B cell (primary cell): Measurements from ENCODE around the gene CDC42BPB. TPM values are rescaled to one million over a fixed set of nuclear protein-coding genes. Genes with fewer than 3 reads are reported as not detected.

Experiments used
- ATAC-seq: fragments of 200-7000 bp; cut with Tn5 transposase; one replicate; pipeline ENCODE4 v1.10.0; 2021; ENCODE audit warnings: low read depth, mild to moderate bottlenecking, moderate number of reproducible peaks, moderate library complexity
- CTCF ChIA-PET: fragments of 350-600 bp; sonication (Branson Sonifier 250); formaldehyde crosslinking; loops from one replicate; lab custom pipeline; 2021; ENCODE audit warnings: antibody characterized with exemption, inconsistent platforms; lab: Charles Lee
- POLR2A ChIA-PET: fragments of 350-600 bp; sonication (Branson Sonifier 250); formaldehyde crosslinking; loops from one replicate; lab custom pipeline; 2021; ENCODE audit warnings: antibody characterized with exemption; lab: Charles Lee
- DNase-seq: peaks from one replicate; pipeline ENCODE4 v3.0.0; 2013
- H2AFZ ChIP-seq: 2 replicates; pipeline ENCODE4 v1.6.1; 2012; ENCODE audit warnings: mild to moderate bottlenecking, low read depth, low read length; ENCODE audit not compliant: insufficient read depth, poor library complexity, severe bottlenecking
- H3K27ac ChIP-seq, 2 donors: 1 replicate in 1 of 2; 2 replicates in 1 of 2; pipeline ENCODE4 v1.5.1; 2012 to 2013; ENCODE audit warnings: low read length in 2 of 2, mild to moderate bottlenecking in 2 of 2, moderate library complexity in 1 of 2
- H3K27me3 ChIP-seq, 4 experiments: fragments of 200-600 bp in 1 of 4; sonication (generic) in 1 of 4; replicated peaks in 1 of 4; 1 replicate in 2 of 4; 2 replicates in 2 of 4; pipeline versions ENCODE4 v1.6.1 to v1.7.0; 2013 to 2016; ENCODE audit warnings: low read length in 3 of 4, mild to moderate bottlenecking in 2 of 4, mixed read lengths in 1 of 4, moderate library complexity in 1 of 4; ENCODE audit not compliant: insufficient read depth in 4 of 4, control insufficient read depth in 3 of 4; ENCODE audit errors: control extremely low read depth in 1 of 4
- H3K36me3 ChIP-seq, 2 experiments: replicated peaks in 1 of 2; 1 replicate in 1 of 2; 2 replicates in 1 of 2; pipeline versions ENCODE4 v1.6.1 to v1.7.1; 2013; ENCODE audit warnings: low read length in 1 of 2; ENCODE audit not compliant: insufficient read depth in 2 of 2, control insufficient read depth in 1 of 2; ENCODE audit errors: control extremely low read depth in 1 of 2, extremely low read depth in 1 of 2
- H3K4me1 ChIP-seq, 2 donors: fragments of 200-600 bp in 1 of 2; sonication (generic) in 1 of 2; 1 replicate in 1 of 2; 2 replicates in 1 of 2; pipeline versions ENCODE4 v1.5.1 to v1.6.1; 2013 to 2017; ENCODE audit warnings: low read length in 2 of 2; ENCODE audit not compliant: control insufficient read depth in 2 of 2, insufficient read depth in 2 of 2
- H3K4me2 ChIP-seq: replicated peaks from 2 replicates; pipeline ENCODE3; 2012; ENCODE audit warnings: mild to moderate bottlenecking, low read depth, low read length; ENCODE audit not compliant: poor library complexity, severe bottlenecking
- H3K4me3 ChIP-seq, 5 experiments: fragments of 200-600 bp in 1 of 5; sonication (generic) in 1 of 5; 1 replicate in 3 of 5; 2 replicates in 2 of 5; pipeline versions ENCODE4 v1.5.1 to v1.7.0; 2011 to 2016; ENCODE audit warnings: low read length in 4 of 5, mild to moderate bottlenecking in 4 of 5, low read depth in 2 of 5, control low read depth in 1 of 5, moderate library complexity in 1 of 5; ENCODE audit not compliant: insufficient read depth in 1 of 5; ENCODE audit errors: control extremely low read depth in 1 of 5, extremely low read depth in 1 of 5
- H3K79me2 ChIP-seq: fragments of 200-600 bp; sonication (generic); one replicate; pipeline ENCODE4 v1.6.0; 2016; ENCODE audit warnings: low read length; ENCODE audit not compliant: control insufficient read depth, insufficient read depth
- H3K9ac ChIP-seq: fragments of 200-600 bp; sonication (generic); 2 replicates; pipeline ENCODE4 v1.6.1; 2017; ENCODE audit warnings: mild to moderate bottlenecking, low read length, moderate library complexity
- H3K9me3 ChIP-seq, 3 donors: one replicate each; pipeline versions ENCODE4 v1.6.1 to v1.7.1; 2013; ENCODE audit warnings: low read length in 2 of 3; ENCODE audit not compliant: control insufficient read depth in 2 of 3, insufficient read depth in 1 of 3; ENCODE audit errors: control extremely low read depth in 1 of 3
- H4K20me1 ChIP-seq: 2 replicates; pipeline ENCODE4 v1.6.0; 2012; ENCODE audit warnings: mild to moderate bottlenecking, low read length; ENCODE audit not compliant: insufficient read depth, control insufficient read depth, poor library complexity, severe bottlenecking
- H3K27ac Mint-ChIP-seq: one replicate; pipeline ENCODE4 v1.8.0; 2021; ENCODE audit warnings: mixed read lengths
- H3K27me3 Mint-ChIP-seq: one replicate; pipeline ENCODE4 v1.8.0; 2021; ENCODE audit warnings: mixed read lengths
- H3K4me1 Mint-ChIP-seq: one replicate; pipeline ENCODE4 v1.8.0; 2021; ENCODE audit warnings: mixed read lengths
- H3K4me3 Mint-ChIP-seq: one replicate; pipeline ENCODE4 v1.8.0; 2021; ENCODE audit warnings: mixed read lengths
- H3K9me3 Mint-ChIP-seq: one replicate; pipeline ENCODE4 v1.8.0; 2022; ENCODE audit warnings: mixed read lengths; ENCODE audit not compliant: insufficient read depth
- CTCF ChIP-seq: fragments of 200-600 bp; IDR thresholded peaks from one replicate; pipeline ENCODE4 v1.8.0; 2022; ENCODE audit warnings: antibody characterized with exemption, mild to moderate bottlenecking
- EZH2 ChIP-seq: IDR thresholded peaks from 2 replicates; pipeline ENCODE4 v1.6.1; 2012; ENCODE audit warnings: borderline replicate concordance, low read depth, mild to moderate bottlenecking, moderate library complexity, low read length; ENCODE audit not compliant: insufficient read depth, poor library complexity, severe bottlenecking
- WGBS: methylation state at CpG from one replicate; pipeline ENCODE4 v1.1.5; 2013; ENCODE audit warnings: missing lambda C conversion rate; ENCODE audit not compliant: insufficient coverage; 5-methylcytosine and 5-hydroxymethylcytosine counted together
- intact Hi-C: fragments of 100-400 bp; cut with micrococcal nuclease; formaldehyde crosslinking; loops from one replicate; pipeline ENCODE4 v1.10.0; 2022
- polyA plus RNA-seq: library from polyadenylated mRNA; depleted of rRNA; stranded (reverse); fragments of >200 nt; gene quantifications from 2 replicates; pipeline ENCODE4 v1.2.3, GENCODE V29; 2012
- total RNA-seq, 2 donors: library from RNA; stranded (reverse); fragments of 120-200 nt in 1 of 2; gene quantifications; 1 replicate in 1 of 2; 2 replicates in 1 of 2; pipeline versions ENCODE4 v1.2.3 to v1.2.4, GENCODE V29; 2013 to 2022

Gene CDC42BPB
- total and polyA plus RNA-seq, 2 donors (not counting 1 experiment from before 2014, with no cell fraction given), result 23.9 to 52.5 TPM

- ChIA-PET CTCF (interaction anchor here (0.8 to 1.6 kb wide), 3 partner anchors 12 to 254 kb away, joined by 3 to 11 read pairs (median 3); no protein-coding TSS in a partner anchor), POLR2A (interaction anchor here (0.7 to 1.2 kb wide), 3 partner anchors 21 to 385 kb away, joined by 3 to 4 read pairs (median 3); partner anchors contain the start of gene EIF5)
- 21% methylated on average over 13 of the region's 28 CpGs for WGBS
- no peaks in the 10 kb centered on the region for H3K79me2 ChIP-seq
- ATAC-seq, result peak; percentile 86
- no peaks in the 10 kb centered on the region for H4K20me1 ChIP-seq
- DNase-seq, result peak; percentile 87
- peak overlapping the region; percentile 62 for H2AFZ ChIP-seq
- H3K4me2 ChIP-seq, result peak overlapping the region; percentile 66
- Mint-ChIP-seq H3K27ac (peak overlapping the region; percentile 87), H3K27me3 (no peaks in the 10 kb centered on the region), H3K4me3 (peak overlapping the region; percentile 74), H3K4me1 (peaks cover 32% of the 10 kb centered on the region), H3K9me3 (no peaks in the 10 kb centered on the region)
- intact Hi-C loops, result loop anchor here (1.0 kb wide), 2 partner anchors 21 to 254 kb away; no protein-coding TSS in a partner anchor
- H3K36me3 ChIP-seq, result peaks cover 0 to 21% of the 10 kb centered on the region in 2 experiments
- TF ChIP-seq EZH2, result no peak
- no peak for TF ChIP-seq CTCF
- peaks cover 17 to 36% of the 10 kb centered on the region in 2 donors for H3K4me1 ChIP-seq
- peak overlapping the region in 3 of 5 experiments; percentile 8 to 22 (median 11) for H3K4me3 ChIP-seq
- H3K27ac ChIP-seq, result peak overlapping the region; percentile 71 to 80
- H3K27me3 ChIP-seq, result no peaks in the 10 kb centered on the region
- H3K9ac ChIP-seq, result peak overlapping the region; percentile 10
- H3K9me3 ChIP-seq, result no peaks in the 10 kb centered on the region
These were observed 108.1 kb downstream of the CDC42BPB start for GRCh38 chr14:102949062-102949800.

GRCh38 chr14:102948698-102949061 is 108.7 kb downstream of the CDC42BPB start:
- CTCF ChIA-PET, result interaction anchor here (1.6 kb wide), 1 partner anchor 254 kb away, joined by 11 read pairs; no protein-coding TSS in a partner anchor
- POLR2A ChIA-PET, result no interaction called here
- TF ChIP-seq CTCF (no peak), EZH2 (no peak)
- Histone ChIP-seq H3K79me2 (no peaks in the 10 kb centered on the region), H3K9me3 (no peaks in the 10 kb centered on the region), H3K4me3 (peak overlapping the region in 1 of 5 experiments; percentile 11), H3K9ac (peak overlapping the region; percentile 10), H3K27me3 (no peaks in the 10 kb centered on the region), H4K20me1 (no peaks in the 10 kb centered on the region), H3K36me3 (peaks cover 0 to 19% of the 10 kb centered on the region in 2 experiments), H3K4me2 (peak overlapping the region; percentile 66), H2AFZ (peak overlapping the region; percentile 62), H3K27ac (peak overlapping the region; percentile 71 to 80), H3K4me1 (peaks cover 17 to 36% of the 10 kb centered on the region in 2 donors)
- no peak for ATAC-seq
- Mint-ChIP-seq H3K27ac (peak overlapping the region; percentile 87), H3K9me3 (no peaks in the 10 kb centered on the region), H3K27me3 (no peaks in the 10 kb centered on the region), H3K4me1 (peaks cover 32% of the 10 kb centered on the region), H3K4me3 (peak overlapping the region; percentile 74)
- 41% methylated on average over 5 of the region's 9 CpGs for WGBS
- DNase-seq, result no peak
- intact Hi-C loops, result loop anchor here (1.0 kb wide), 2 partner anchors 20 to 253 kb away; no protein-coding TSS in a partner anchor
